OCI-LY1 (cell line): Measurements from ENCODE around the gene TBC1D5.

Experiments used
- H2AFZ ChIP-seq: fragments of 200-600 bp; sonication (generic), shearing (Covaris generic); 2 replicates; pipeline ENCODE4 v1.6.0; 2014; ENCODE audit warnings: antibody characterized with exemption, mild to moderate bottlenecking, low read length
- H3F3A ChIP-seq: fragments of 200-600 bp; sonication (generic), shearing (Covaris generic); 2 replicates; pipeline ENCODE4 v1.6.0; 2014; ENCODE audit warnings: mild to moderate bottlenecking, antibody characterized with exemption, low read length, moderate library complexity; ENCODE audit not compliant: insufficient read depth
- H3K27ac ChIP-seq: fragments of 200-600 bp; sonication (generic); 2 replicates; pipeline ENCODE4 v1.5.1; 2014; ENCODE audit warnings: low read length, mixed run types, mild to moderate bottlenecking, low read depth; ENCODE audit not compliant: poor library complexity, severe bottlenecking
- H3K27me3 ChIP-seq: fragments of 200-600 bp; sonication (generic); 2 replicates; pipeline ENCODE4 v1.6.0; 2014; ENCODE audit warnings: antibody characterized with exemption, mild to moderate bottlenecking, low read length, moderate library complexity; ENCODE audit not compliant: insufficient read depth
- H3K36me3 ChIP-seq: fragments of 200-600 bp; sonication (generic); 2 replicates; pipeline ENCODE4 v1.6.1; 2014; ENCODE audit warnings: mild to moderate bottlenecking, antibody characterized with exemption, low read length, moderate library complexity, mixed read lengths; ENCODE audit not compliant: insufficient read depth
- H3K4me1 ChIP-seq: fragments of 200-600 bp; sonication (generic); 2 replicates; pipeline ENCODE4 v1.5.1; 2014; ENCODE audit warnings: mild to moderate bottlenecking, low read length, moderate library complexity; ENCODE audit not compliant: insufficient read depth, severe bottlenecking
- H3K4me2 ChIP-seq: fragments of 200-600 bp; sonication (generic), shearing (Covaris generic); 2 replicates; pipeline ENCODE4 v1.6.1; 2014; ENCODE audit warnings: low read length
- H3K4me3 ChIP-seq: fragments of 200-600 bp; sonication (generic); 2 replicates; pipeline ENCODE4 v1.5.1; 2014; ENCODE audit warnings: low read length, low read depth, mild to moderate bottlenecking, mixed read lengths; ENCODE audit not compliant: poor library complexity, severe bottlenecking
- H3K79me2 ChIP-seq: fragments of 200-600 bp; shearing (Covaris generic); 2 replicates; pipeline ENCODE4 v1.6.1; 2016; ENCODE audit warnings: mixed run types, low read length, mixed read lengths; ENCODE audit not compliant: insufficient read depth
- H3K9ac ChIP-seq: fragments of 200-600 bp; sonication (generic), shearing (Covaris generic); 2 replicates; pipeline ENCODE4 v1.6.1; 2014; ENCODE audit warnings: mild to moderate bottlenecking, low read length, mixed read lengths
- H3K9me2 ChIP-seq: fragments of 200-600 bp; sonication (generic), shearing (Covaris generic); 2 replicates; pipeline ENCODE4 v1.6.1; 2014; ENCODE audit warnings: low read depth, mild to moderate bottlenecking, low read length, mixed read lengths
- H3K9me3 ChIP-seq: fragments of 200-600 bp; shearing (Covaris generic); 2 replicates; pipeline ENCODE4 v1.6.1; 2014; ENCODE audit warnings: low read length, mixed read lengths
- H4K20me1 ChIP-seq: fragments of 200-600 bp; sonication (generic), shearing (Covaris generic); 2 replicates; pipeline ENCODE4 v1.6.0; 2016; ENCODE audit warnings: mild to moderate bottlenecking, low read length; ENCODE audit not compliant: insufficient read depth
- EZH2 ChIP-seq: fragments of 200-600 bp; sonication (generic), shearing (Covaris generic); IDR thresholded peaks from 2 replicates; pipeline ENCODE4 v1.8.0; 2017; ENCODE audit warnings: borderline replicate concordance, mixed run types, mild to moderate bottlenecking, antibody characterized with exemption, low read length, moderate library complexity, mixed read lengths
- TF ChIP-seq, protein P1 (sequence below): fragments of 200-600 bp; sonication (generic), shearing (Covaris generic); IDR thresholded peaks from 2 replicates; pipeline ENCODE4 v1.5.1; 2017; ENCODE audit warnings: mild to moderate bottlenecking, antibody characterized with exemption, low read length, moderate library complexity, mixed read lengths

Gene TBC1D5

GRCh38 chr3:17218587-17218986, 523.8 kb downstream of the TBC1D5 start:
- H3K79me2 ChIP-seq: no peaks in the 10 kb centered on the region
- TF ChIP-seq EZH2: no peak
- TF ChIP-seq, protein P1, sequence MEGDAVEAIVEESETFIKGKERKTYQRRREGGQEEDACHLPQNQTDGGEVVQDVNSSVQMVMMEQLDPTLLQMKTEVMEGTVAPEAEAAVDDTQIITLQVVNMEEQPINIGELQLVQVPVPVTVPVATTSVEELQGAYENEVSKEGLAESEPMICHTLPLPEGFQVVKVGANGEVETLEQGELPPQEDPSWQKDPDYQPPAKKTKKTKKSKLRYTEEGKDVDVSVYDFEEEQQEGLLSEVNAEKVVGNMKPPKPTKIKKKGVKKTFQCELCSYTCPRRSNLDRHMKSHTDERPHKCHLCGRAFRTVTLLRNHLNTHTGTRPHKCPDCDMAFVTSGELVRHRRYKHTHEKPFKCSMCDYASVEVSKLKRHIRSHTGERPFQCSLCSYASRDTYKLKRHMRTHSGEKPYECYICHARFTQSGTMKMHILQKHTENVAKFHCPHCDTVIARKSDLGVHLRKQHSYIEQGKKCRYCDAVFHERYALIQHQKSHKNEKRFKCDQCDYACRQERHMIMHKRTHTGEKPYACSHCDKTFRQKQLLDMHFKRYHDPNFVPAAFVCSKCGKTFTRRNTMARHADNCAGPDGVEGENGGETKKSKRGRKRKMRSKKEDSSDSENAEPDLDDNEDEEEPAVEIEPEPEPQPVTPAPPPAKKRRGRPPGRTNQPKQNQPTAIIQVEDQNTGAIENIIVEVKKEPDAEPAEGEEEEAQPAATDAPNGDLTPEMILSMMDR: no peak
- H3K27me3 ChIP-seq: no peaks in the 10 kb centered on the region
- no peaks in the 10 kb centered on the region for H3F3A ChIP-seq
- H3K9me2 ChIP-seq: no peaks in the 10 kb centered on the region
- H3K4me3 ChIP-seq: no peak overlapping the region
- H4K20me1 ChIP-seq: no peaks in the 10 kb centered on the region
- H3K27ac ChIP-seq: no peak overlapping the region
- 0 out of 2 replicates have a peak, but pooled peaks cover 7% of the 10 kb centered on the region for H3K36me3 ChIP-seq
- 0 out of 2 replicates have a peak, but pooled peaks cover 4% of the 10 kb centered on the region for H3K9me3 ChIP-seq
- H3K4me1 ChIP-seq: no peaks in the 10 kb centered on the region
- H2AFZ ChIP-seq: no peak overlapping the region
- no peak overlapping the region for H3K9ac ChIP-seq
- no peak overlapping the region for H3K4me2 ChIP-seq

GRCh38 chr3:17217588-17217987, 524.8 kb downstream of the TBC1D5 start:
- H3K27ac ChIP-seq: no peak overlapping the region
- H2AFZ ChIP-seq: no peak overlapping the region
- H3K4me2 ChIP-seq: no peak overlapping the region
- no peaks in the 10 kb centered on the region for H3K27me3 ChIP-seq
- no peak overlapping the region for H3K4me3 ChIP-seq
- H3F3A ChIP-seq: no peaks in the 10 kb centered on the region
- H4K20me1 ChIP-seq: no peaks in the 10 kb centered on the region
- TF ChIP-seq, protein P1: no peak
- no peak for TF ChIP-seq EZH2
- H3K9ac ChIP-seq: no peak overlapping the region
- 0 out of 2 replicates have a peak, but pooled peaks cover 4% of the 10 kb centered on the region for H3K9me3 ChIP-seq
- H3K4me1 ChIP-seq: no peaks in the 10 kb centered on the region
- peaks cover 12% of the 10 kb centered on the region; the same call in 1 of the 2 replicates for H3K36me3 ChIP-seq
- H3K79me2 ChIP-seq: no peaks in the 10 kb centered on the region
- no peaks in the 10 kb centered on the region for H3K9me2 ChIP-seq

GRCh38 chr3:17213102-17213501, 529.3 kb downstream of the TBC1D5 start:
- no peaks in the 10 kb centered on the region for H3K27me3 ChIP-seq
- H3F3A ChIP-seq: no peaks in the 10 kb centered on the region
- H3K27ac ChIP-seq: no peak overlapping the region
- TF ChIP-seq EZH2: no peak
- TF ChIP-seq, protein P1: no peak
- no peak overlapping the region for H2AFZ ChIP-seq
- no peaks in the 10 kb centered on the region for H4K20me1 ChIP-seq
- no peak overlapping the region for H3K4me2 ChIP-seq
- H3K9me2 ChIP-seq: no peaks in the 10 kb centered on the region
- no peak overlapping the region for H3K4me3 ChIP-seq
- H3K79me2 ChIP-seq: no peaks in the 10 kb centered on the region
- H3K9ac ChIP-seq: no peak overlapping the region
- H3K9me3 ChIP-seq: no peaks in the 10 kb centered on the region
- H3K4me1 ChIP-seq: no peaks in the 10 kb centered on the region
- H3K36me3 ChIP-seq: peaks cover 13% of the 10 kb centered on the region; the same call in 1 of the 2 replicates
